LHCN-M2 (cell line): Measurements from ENCODE around the gene IL18R1. TPM values are rescaled to one million over a fixed set of nuclear protein-coding genes. Genes with fewer than 3 reads are reported as not detected.

Source experiments
- DNase-seq: peaks from one replicate; pipeline ENCODE4 v3.0.0-alpha.2; 2012; ENCODE audit warnings: low read depth
- total RNA-seq: library from RNA; depleted of rRNA; stranded (reverse); fragments of >200 nt; gene quantifications from 2 replicates; pipeline ENCODE4 v1.2.3, GENCODE V29; 2014

Gene IL18R1
- total RNA-seq, 1 experiment from 2014 or later: not detected

GRCh38 chr2:102387763-102388546 lies 32.4 kb downstream of the IL18R1 start:
- no peak for DNase-seq

GRCh38 chr2:102391565-102391964 lies 36.0 kb downstream of the IL18R1 start:
- DNase-seq: no peak

- no peak for DNase-seq
Measured at GRCh38 chr2:102392096-102392495, 36.5 kb downstream of the IL18R1 start.

GRCh38 chr2:102392942-102393341 lies 37.3 kb downstream of the IL18R1 start:
- DNase-seq: no peak

GRCh38 chr2:102396012-102396411 lies 40.4 kb downstream of the IL18R1 start:
- DNase-seq: no peak

GRCh38 chr2:102397209-102397608 lies 41.6 kb downstream of the IL18R1 start:
- no peak for DNase-seq

- no peak for DNase-seq
Measured at GRCh38 chr2:102399499-102400141, 44.0 kb downstream of the IL18R1 start.

GRCh38 chr2:102401456-102401855 lies 45.9 kb downstream of the IL18R1 start:
- no peak for DNase-seq

GRCh38 chr2:102401865-102402264 lies 46.3 kb downstream of the IL18R1 start:
- no peak for DNase-seq

- no peak for DNase-seq
Measured at GRCh38 chr2:102410952-102411351, 55.4 kb downstream of the IL18R1 start.

- DNase-seq: no peak
Measured at GRCh38 chr2:102412199-102412598, 56.6 kb downstream of the IL18R1 start.

GRCh38 chr2:102417946-102418345 lies 62.4 kb downstream of the IL18R1 start:
- no peak for DNase-seq

GRCh38 chr2:102418421-102418961 lies 62.9 kb downstream of the IL18R1 start:
- DNase-seq: no peak

- no peak for DNase-seq
Measured at GRCh38 chr2:102420290-102420689, 64.7 kb downstream of the IL18R1 start.

- DNase-seq: no peak
Measured at GRCh38 chr2:102421890-102422759, 66.5 kb downstream of the IL18R1 start.

- no peak for DNase-seq
Measured at GRCh38 chr2:102422910-102423309, 67.3 kb downstream of the IL18R1 start, which contains the start of gene IL18RAP. Gene IL18RAP, plus strand, starts transcription at chr2:102423160. Its CDS starts 118 bp downstream, at chr2:102423278.

- no peak for DNase-seq
Measured at GRCh38 chr2:102423368-102423767, 67.8 kb downstream of the IL18R1 start.

GRCh38 chr2:102424754-102425153 lies 69.2 kb downstream of the IL18R1 start:
- no peak for DNase-seq

GRCh38 chr2:102425441-102426132 lies 70.0 kb downstream of the IL18R1 start:
- DNase-seq: no peak

GRCh38 chr2:102427249-102427648 lies 71.7 kb downstream of the IL18R1 start:
- DNase-seq: no peak

- no peak for DNase-seq
Measured at GRCh38 chr2:102428573-102428972, 73.0 kb downstream of the IL18R1 start.
